Neuronal stem cell (in vitro differentiated cells): Measurements from ENCODE around the gene NLGN2.

Experiments
- DNase-seq: peaks from one replicate; pipeline ENCODE4 v3.0.0-alpha.2; 2013; ENCODE audit warnings: low spot score
- H2AFZ ChIP-seq: one replicate; pipeline ENCODE4 v1.6.1; 2013; ENCODE audit warnings: mild to moderate bottlenecking, low read length, inconsistent platforms
- H2AK5ac ChIP-seq: 2 replicates; pipeline ENCODE4 v1.6.1; 2013; ENCODE audit warnings: low read depth, mild to moderate bottlenecking, inconsistent platforms, low read length, moderate library complexity, mixed read lengths
- H2BK120ac ChIP-seq: 2 replicates; pipeline ENCODE4 v1.6.1; 2013; ENCODE audit warnings: low read depth, mild to moderate bottlenecking, inconsistent platforms, low read length, moderate library complexity, mixed read lengths
- H2BK12ac ChIP-seq: one replicate; pipeline ENCODE4 v1.6.1; 2013; ENCODE audit warnings: low read length, inconsistent platforms
- H2BK15ac ChIP-seq: 2 replicates; pipeline ENCODE4 v1.6.1; 2013; ENCODE audit warnings: mild to moderate bottlenecking, low read length, inconsistent platforms, mixed read lengths
- H2BK5ac ChIP-seq: one replicate; pipeline ENCODE4 v1.6.1; 2013; ENCODE audit warnings: inconsistent platforms, mild to moderate bottlenecking, low read length, moderate library complexity
- H3K14ac ChIP-seq: one replicate; pipeline ENCODE4 v1.6.1; 2013; ENCODE audit warnings: low read length, inconsistent platforms
- H3K18ac ChIP-seq: 2 replicates; pipeline ENCODE4 v1.6.1; 2013; ENCODE audit warnings: low read length, inconsistent platforms
- H3K23ac ChIP-seq: 2 replicates; pipeline ENCODE4 v1.6.1; 2013; ENCODE audit warnings: low read depth, mild to moderate bottlenecking, mixed read lengths, low read length, inconsistent platforms; ENCODE audit not compliant: poor library complexity
- H3K27ac ChIP-seq: replicated peaks from 3 replicates; pipeline ENCODE4 v1.5.1; 2013; ENCODE audit warnings: low read length, inconsistent platforms
- H3K27me3 ChIP-seq, 3 experiments: 2 replicates each; pipeline ENCODE4 v1.6.1; 2013; ENCODE audit warnings: low read length in 3 of 3, mild to moderate bottlenecking in 2 of 3, inconsistent platforms in 1 of 3, low read depth in 1 of 3, mixed read lengths in 1 of 3, moderate library complexity in 1 of 3; ENCODE audit not compliant: control insufficient read depth in 3 of 3, insufficient read depth in 3 of 3
- H3K36me3 ChIP-seq, 2 donors: replicated peaks in 1 of 2; 2 replicates each; pipeline ENCODE4 v1.6.1; 2013; ENCODE audit warnings: low read length in 2 of 2; ENCODE audit not compliant: control insufficient read depth in 2 of 2, insufficient read depth in 2 of 2
- H3K4ac ChIP-seq: 2 replicates; pipeline ENCODE4 v1.6.1; 2013; ENCODE audit warnings: inconsistent platforms, mild to moderate bottlenecking, low read length, moderate library complexity
- H3K4me1 ChIP-seq, 2 donors: 1 replicate in 1 of 2; 2 replicates in 1 of 2; pipeline ENCODE4 v1.6.1; 2013; ENCODE audit warnings: low read length in 2 of 2, low read depth in 1 of 2; ENCODE audit not compliant: control insufficient read depth in 2 of 2, insufficient read depth in 1 of 2
- H3K4me2 ChIP-seq: one replicate; pipeline ENCODE4 v1.6.1; 2013; ENCODE audit warnings: mild to moderate bottlenecking, low read length, inconsistent platforms; ENCODE audit not compliant: insufficient read depth, poor library complexity, severe bottlenecking
- H3K4me3 ChIP-seq, 2 donors: 2 replicates each; pipeline ENCODE4 v1.5.1; 2013; ENCODE audit warnings: low read length in 2 of 2, mild to moderate bottlenecking in 2 of 2, inconsistent platforms in 1 of 2, moderate library complexity in 1 of 2
- H3K79me1 ChIP-seq: one replicate; pipeline ENCODE4 v1.6.1; 2013; ENCODE audit warnings: low read depth, mild to moderate bottlenecking, inconsistent platforms, low read length, moderate library complexity
- H3K9ac ChIP-seq: one replicate; pipeline ENCODE4 v1.6.1; 2013; ENCODE audit warnings: mild to moderate bottlenecking, low read depth, low read length, inconsistent platforms; ENCODE audit not compliant: poor library complexity
- H3K9me3 ChIP-seq, 2 donors: replicated peaks in 1 of 2; 2 replicates each; pipeline versions ENCODE3 to v1.6.1; 2013; ENCODE audit warnings: low read length in 2 of 2, mild to moderate bottlenecking in 2 of 2, inconsistent platforms in 1 of 2, low read depth in 1 of 2, mixed read lengths in 1 of 2, moderate library complexity in 1 of 2; ENCODE audit not compliant: control insufficient read depth in 2 of 2, insufficient read depth in 1 of 2
- H4K8ac ChIP-seq: one replicate; pipeline ENCODE4 v1.6.1; 2013; ENCODE audit warnings: low read depth, mild to moderate bottlenecking, inconsistent platforms, low read length, moderate library complexity
- H4K91ac ChIP-seq: one replicate; pipeline ENCODE4 v1.6.1; 2013; ENCODE audit warnings: low read length, low read depth, mild to moderate bottlenecking, inconsistent platforms; ENCODE audit not compliant: poor library complexity
- WGBS, 2 donors: extraction: QIAGEN DNeasy Blood & Tissue Kit; methylation state at CpG; one replicate each; pipeline ENCODE4 v1.1.7; 2013; ENCODE audit warnings: missing lambda C conversion rate in 2 of 2, mixed read lengths in 1 of 2; ENCODE audit not compliant: insufficient read length in 2 of 2, insufficient replicate concordance in 1 of 2; ENCODE audit errors: extremely low coverage in 2 of 2; 5-methylcytosine and 5-hydroxymethylcytosine counted together

NLGN2 gene

DNA sequence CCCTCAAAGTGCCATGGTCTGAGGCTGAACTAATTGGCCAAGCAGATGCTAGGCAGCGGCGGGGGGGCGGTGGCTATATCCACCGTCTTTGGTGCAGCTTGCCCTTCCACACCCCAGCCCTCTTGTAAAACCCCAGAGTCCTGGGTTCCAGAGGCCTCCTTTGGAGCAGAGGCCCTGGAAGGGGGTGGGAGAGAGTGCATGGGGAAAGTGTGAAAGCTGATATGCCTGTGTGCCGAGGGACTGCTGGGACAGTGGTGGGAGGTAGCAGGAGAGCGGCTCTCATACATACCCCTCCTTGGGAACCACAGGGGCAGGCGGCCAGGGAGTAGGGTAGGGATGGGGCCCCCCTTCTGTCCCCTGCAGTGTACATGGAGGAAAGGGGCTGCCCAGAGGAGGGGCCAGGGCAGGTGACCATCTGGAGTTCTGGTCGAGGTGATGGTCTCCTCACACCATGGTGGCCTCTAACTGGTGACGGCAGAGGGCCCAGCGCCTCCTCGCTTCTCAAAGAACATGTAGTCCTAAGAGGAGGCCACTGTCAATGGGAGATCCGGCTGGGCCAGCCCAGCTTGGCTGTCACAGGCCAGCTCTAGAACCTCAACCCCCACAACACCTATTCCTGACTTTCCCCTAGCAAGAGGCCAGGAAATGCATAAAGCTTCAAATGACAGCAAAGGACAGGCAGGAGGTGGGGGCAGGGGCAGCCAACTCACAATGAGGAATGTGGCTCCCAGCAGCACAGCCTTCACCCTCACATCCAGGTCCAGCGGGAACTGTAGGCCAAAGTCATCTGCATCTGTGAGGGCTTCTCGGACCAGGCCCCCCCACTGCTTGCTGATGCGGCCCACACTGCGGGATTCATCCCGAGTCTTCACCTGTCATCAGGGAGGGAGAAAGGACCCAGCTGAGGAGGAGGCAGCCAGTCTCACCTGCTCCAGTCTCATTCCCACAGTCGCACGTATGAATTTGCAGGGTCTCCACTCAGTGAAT, 17.4 kb upstream of the NLGN2 start:
- Histone ChIP-seq H3K18ac (no peak overlapping the region), H2BK120ac (no peak overlapping the region), H3K36me3 (peaks cover 13 to 38% of the 10 kb centered on the region in 2 donors), H3K9me3 (no peaks in the 10 kb centered on the region), H3K79me1 (no peaks in the 10 kb centered on the region), H4K91ac (no peak overlapping the region), H3K27ac (no peak overlapping the region), H2AK5ac (no peak overlapping the region), H2BK12ac (no peak overlapping the region), H3K4me1 (peaks cover 3 to 7% of the 10 kb centered on the region in 2 donors), H3K4ac (no peak overlapping the region), H3K9ac (no peak overlapping the region), H2BK15ac (no peak overlapping the region), H3K14ac (no peak overlapping the region), H3K4me3 (no peak overlapping the region), H2BK5ac (no peak overlapping the region), H4K8ac (no peak overlapping the region), H2AFZ (no peak overlapping the region), H3K4me2 (no peak overlapping the region), H3K23ac (no peak overlapping the region), H3K27me3 (no peaks in the 10 kb centered on the region)
- no CpG with 5 or more reads among the region's 19 CpGs for WGBS, 2 donors
- no peak for DNase-seq

DNA sequence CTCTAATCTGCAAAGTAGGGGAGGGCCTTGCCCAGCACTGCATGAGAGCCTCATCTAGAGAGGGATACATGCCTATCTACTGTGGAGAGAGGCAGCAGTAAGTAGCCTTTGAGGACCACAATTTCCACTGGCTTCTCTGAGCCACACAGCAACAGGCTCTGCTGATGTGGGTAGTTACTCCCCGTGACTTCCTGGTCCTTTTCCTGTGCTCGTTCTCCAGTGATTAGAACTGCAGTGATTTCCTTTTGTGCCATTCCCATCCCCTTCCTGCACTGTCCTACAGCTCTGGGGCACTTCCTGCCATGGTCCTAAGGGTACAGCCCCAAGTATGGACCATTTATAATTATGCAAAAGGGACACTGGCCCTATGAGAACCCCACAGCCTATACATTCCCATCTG, 16.3 kb upstream of the NLGN2 start:
- no CpG with 5 or more reads among the region's 2 CpGs for WGBS, 2 donors
- peaks cover 13 to 38% of the 10 kb centered on the region in 2 donors for H3K36me3 ChIP-seq
- no peak overlapping the region for H2AFZ ChIP-seq

DNA sequence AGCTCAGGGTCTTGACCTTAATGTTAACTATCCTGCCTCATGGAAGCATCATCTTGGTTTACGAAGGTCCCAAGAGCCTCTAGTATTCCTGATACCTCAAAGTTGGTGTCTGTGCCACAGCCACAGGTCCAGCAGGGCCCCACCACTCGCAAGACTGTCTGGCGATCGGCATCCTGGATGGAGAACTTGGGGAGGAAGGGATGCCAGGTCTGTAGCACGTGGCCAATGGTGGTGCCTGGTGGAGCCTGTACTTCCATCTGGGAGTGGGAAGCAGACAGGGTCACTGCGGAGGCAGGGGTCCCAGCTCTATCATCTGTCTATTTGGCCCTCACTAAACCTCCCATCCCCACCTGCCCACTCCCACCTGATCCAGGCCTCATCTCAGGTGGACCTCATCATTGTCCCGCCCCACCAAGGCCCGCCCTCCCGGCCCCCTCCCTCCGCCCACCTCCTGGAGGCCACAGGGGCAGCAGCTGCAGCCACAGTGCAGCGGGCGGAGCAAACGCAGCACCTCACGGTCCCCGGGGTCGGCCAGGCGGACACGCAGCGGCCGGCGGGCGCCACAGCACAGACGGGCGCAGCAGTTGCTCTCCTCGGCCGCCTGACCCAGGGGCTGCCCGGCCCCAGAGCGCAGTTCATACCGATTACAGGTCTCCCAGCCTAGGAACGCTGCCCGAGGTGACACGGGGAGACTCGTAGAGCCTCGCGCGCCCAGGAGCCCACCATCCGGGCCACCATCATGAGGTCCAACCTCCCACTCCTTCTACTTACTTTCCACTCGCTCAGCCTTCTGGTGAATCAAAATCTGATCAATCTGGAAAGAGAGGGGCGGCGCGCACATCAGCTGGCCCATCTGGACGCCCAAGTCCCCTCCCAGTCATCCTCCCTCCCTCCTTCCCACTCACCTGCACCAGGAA, 14.7 kb upstream of the NLGN2 start:
- Histone ChIP-seq H3K18ac (peak overlapping the region; percentile 94), H3K27ac (no peak overlapping the region), H2BK15ac (no peak overlapping the region), H4K8ac (no peak overlapping the region), H2AK5ac (peak overlapping the region; percentile 83), H2AFZ (no peak overlapping the region), H3K79me1 (no peaks in the 10 kb centered on the region), H3K4me1 (peaks cover 3 to 7% of the 10 kb centered on the region in 2 donors), H4K91ac (no peak overlapping the region), H2BK120ac (no peak overlapping the region), H3K9me3 (peaks cover 0 to 1% of the 10 kb centered on the region in 2 donors), H3K4ac (no peak overlapping the region), H3K36me3 (peaks cover 13 to 38% of the 10 kb centered on the region in 2 donors), H2BK12ac (no peak overlapping the region), H2BK5ac (no peak overlapping the region), H3K23ac (peak overlapping the region; percentile 21), H3K27me3 (no peaks in the 10 kb centered on the region), H3K14ac (no peak overlapping the region), H3K9ac (no peak overlapping the region), H3K4me3 (peak overlapping the region; percentile 56 to 88), H3K4me2 (peak overlapping the region; percentile 99)
- DNase-seq, result no peak
- WGBS, 2 donors, result no CpG with 5 or more reads among the region's 42 CpGs

More for the DNA sequence above, 16.3 kb upstream of the NLGN2 start:
- H2BK12ac ChIP-seq, result no peak overlapping the region
- peaks cover 3 to 7% of the 10 kb centered on the region in 2 donors for H3K4me1 ChIP-seq
- no peak overlapping the region for H3K4me2 ChIP-seq
- H2BK15ac ChIP-seq, result no peak overlapping the region
- H2AK5ac ChIP-seq, result no peak overlapping the region
- H3K9ac ChIP-seq, result no peak overlapping the region
- no peak for DNase-seq
- no peak overlapping the region for H3K4me3 ChIP-seq
- no peak overlapping the region for H4K8ac ChIP-seq
- H3K23ac ChIP-seq, result no peak overlapping the region
- no peaks in the 10 kb centered on the region for H3K79me1 ChIP-seq
- H3K9me3 ChIP-seq, result peaks cover 0 to 1% of the 10 kb centered on the region in 2 donors
- H2BK5ac ChIP-seq, result no peak overlapping the region
- no peak overlapping the region for H3K18ac ChIP-seq
- no peak overlapping the region for H3K27ac ChIP-seq
- H3K14ac ChIP-seq, result no peak overlapping the region
- H4K91ac ChIP-seq, result no peak overlapping the region
- no peak overlapping the region for H3K4ac ChIP-seq
- no peaks in the 10 kb centered on the region for H3K27me3 ChIP-seq
- H2BK120ac ChIP-seq, result no peak overlapping the region
